H9 (cell line): ENCODE measurements around the gene IFT25. TPM values are rescaled to one million over a fixed set of nuclear protein-coding genes. Genes with fewer than 3 reads are reported as not detected.
A peak's percentile ranks its signal among the peaks of the same experiment; 100 is the strongest.

Experiments used
- DNase-seq: peaks from one replicate; pipeline ENCODE4 v3.0.0-alpha.2; 2017
- H2AFZ ChIP-seq: one replicate; pipeline ENCODE4 v1.6.1; 2013; ENCODE audit warnings: mild to moderate bottlenecking, low read length, control low read depth, moderate library complexity
- H2AK5ac ChIP-seq: 2 replicates; pipeline ENCODE4 v1.6.1; 2013; ENCODE audit warnings: low read length, control low read depth, mixed read lengths; ENCODE audit not compliant: insufficient read length
- H2BK120ac ChIP-seq: one replicate; pipeline ENCODE4 v1.6.1; 2013; ENCODE audit warnings: low read depth, mild to moderate bottlenecking, low read length, control low read depth, inconsistent platforms; ENCODE audit not compliant: poor library complexity, severe bottlenecking
- H2BK12ac ChIP-seq: 2 replicates; pipeline ENCODE4 v1.6.1; 2013; ENCODE audit warnings: low read length, control low read depth, mixed read lengths, low read depth; ENCODE audit not compliant: insufficient read length
- H2BK15ac ChIP-seq: 2 replicates; pipeline ENCODE4 v1.6.1; 2013; ENCODE audit warnings: low read depth, low read length, control low read depth
- H2BK20ac ChIP-seq: one replicate; pipeline ENCODE4 v1.6.1; 2013; ENCODE audit warnings: low read depth, mild to moderate bottlenecking, low read length, control low read depth, inconsistent platforms; ENCODE audit not compliant: poor library complexity, severe bottlenecking
- H2BK5ac ChIP-seq: 2 replicates; pipeline ENCODE4 v1.6.1; 2013; ENCODE audit warnings: low read length, control low read depth, mixed read lengths; ENCODE audit not compliant: insufficient read length
- H3K14ac ChIP-seq: 2 replicates; pipeline ENCODE4 v1.6.1; 2013; ENCODE audit warnings: low read length, control low read depth; ENCODE audit not compliant: insufficient read depth
- H3K18ac ChIP-seq: 2 replicates; pipeline ENCODE4 v1.6.1; 2013; ENCODE audit warnings: low read depth, mild to moderate bottlenecking, mixed read lengths, low read length, control low read depth; ENCODE audit not compliant: insufficient read length
- H3K23ac ChIP-seq: 2 replicates; pipeline ENCODE4 v1.6.1; 2013; ENCODE audit warnings: low read length, control low read depth, mixed read lengths, low read depth; ENCODE audit not compliant: insufficient read length
- H3K23me2 ChIP-seq: 2 replicates; pipeline ENCODE4 v1.6.1; 2013; ENCODE audit warnings: low read depth, mild to moderate bottlenecking, mixed read lengths, low read length, control low read depth; ENCODE audit not compliant: insufficient read length, poor library complexity, severe bottlenecking
- H3K27ac ChIP-seq: 2 replicates; pipeline ENCODE4 v1.5.1; 2013; ENCODE audit warnings: low read length, control low read depth, mixed read lengths, low read depth; ENCODE audit not compliant: insufficient read length
- H3K27me3 ChIP-seq: 2 replicates; pipeline ENCODE4 v1.6.1; 2013; ENCODE audit warnings: low read length, control low read depth, inconsistent platforms; ENCODE audit not compliant: insufficient read depth
- H3K4ac ChIP-seq: 2 replicates; pipeline ENCODE4 v1.6.1; 2013; ENCODE audit warnings: low read depth, mild to moderate bottlenecking, control low read depth, inconsistent platforms, low read length, moderate library complexity
- H3K4me1 ChIP-seq: 2 replicates; pipeline ENCODE4 v1.6.1; 2013; ENCODE audit warnings: low read length, control low read depth, inconsistent platforms; ENCODE audit not compliant: insufficient read depth
- H3K4me2 ChIP-seq: 2 replicates; pipeline ENCODE4 v1.6.1; 2013; ENCODE audit warnings: low read length, control low read depth, mixed read lengths; ENCODE audit not compliant: insufficient read length, insufficient read depth
- H3K56ac ChIP-seq: 2 replicates; pipeline ENCODE4 v1.6.1; 2013; ENCODE audit warnings: low read depth, mild to moderate bottlenecking, mixed read lengths, low read length, control low read depth; ENCODE audit not compliant: insufficient read length
- H3K79me1 ChIP-seq: 2 replicates; pipeline ENCODE4 v1.6.1; 2013; ENCODE audit warnings: low read depth, mild to moderate bottlenecking, moderate library complexity, low read length, control low read depth, inconsistent platforms; ENCODE audit not compliant: insufficient read depth, poor library complexity, severe bottlenecking
- H3K79me2 ChIP-seq: 2 replicates; pipeline ENCODE4 v1.6.1; 2013; ENCODE audit warnings: low read length, control low read depth, inconsistent platforms; ENCODE audit not compliant: insufficient read depth
- H3K9ac ChIP-seq: 2 replicates; pipeline ENCODE4 v1.6.1; 2013; ENCODE audit warnings: low read length, control low read depth, mixed read lengths; ENCODE audit not compliant: insufficient read length; ENCODE audit errors: extremely low read depth
- H3K9me3 ChIP-seq: one replicate; pipeline ENCODE4 v1.6.1; 2013; ENCODE audit warnings: low read depth, low read length, inconsistent platforms; ENCODE audit not compliant: control insufficient read depth
- H3T11ph ChIP-seq: one replicate; pipeline ENCODE4 v1.6.1; 2013; ENCODE audit warnings: mild to moderate bottlenecking, low read length, control low read depth, inconsistent platforms
- H4K20me1 ChIP-seq: one replicate; pipeline ENCODE4 v1.6.1; 2013; ENCODE audit not compliant: control insufficient read depth, insufficient read length, insufficient read depth
- H4K5ac ChIP-seq: 2 replicates; pipeline ENCODE4 v1.6.1; 2013; ENCODE audit warnings: low read depth, mild to moderate bottlenecking, mixed read lengths, low read length, control low read depth; ENCODE audit not compliant: insufficient read length
- H4K8ac ChIP-seq: replicated peaks from 2 replicates; pipeline ENCODE4 v1.6.1; 2013; ENCODE audit warnings: low read length, control low read depth, mixed read lengths, low read depth; ENCODE audit not compliant: insufficient read length
- H4K91ac ChIP-seq: 2 replicates; pipeline ENCODE4 v1.6.1; 2013; ENCODE audit warnings: low read depth, mild to moderate bottlenecking, moderate library complexity, mixed read lengths, low read length, control low read depth; ENCODE audit not compliant: insufficient read length
- H3K27ac Mint-ChIP-seq, 3 experiments: 2 replicates in 2 of 3; 3 replicates in 1 of 3; pipeline ENCODE4 v1.8.0; 2020 to 2021; ENCODE audit warnings: mixed read lengths in 3 of 3, mild to moderate bottlenecking in 1 of 3, moderate library complexity in 1 of 3
- H3K27me3 Mint-ChIP-seq: 2 replicates; pipeline ENCODE4 v1.8.0; 2021; ENCODE audit warnings: low read depth, mild to moderate bottlenecking, moderate library complexity, mixed read lengths
- H3K36me3 Mint-ChIP-seq, 3 experiments: 2 replicates in 2 of 3; 3 replicates in 1 of 3; pipeline ENCODE4 v1.8.0; 2020 to 2021; ENCODE audit warnings: low read depth in 3 of 3, mixed read lengths in 3 of 3; ENCODE audit not compliant: insufficient read depth in 1 of 3
- H3K4me1 Mint-ChIP-seq, 2 experiments: 2 replicates each; pipeline ENCODE4 v1.8.0; 2020; ENCODE audit warnings: mixed read lengths in 2 of 2
- H3K4me3 Mint-ChIP-seq, 2 experiments: 2 replicates in 1 of 2; 3 replicates in 1 of 2; pipeline ENCODE4 v1.8.0; 2020 to 2021; ENCODE audit warnings: mild to moderate bottlenecking in 2 of 2, mixed read lengths in 2 of 2, moderate library complexity in 1 of 2
- H3K9me3 Mint-ChIP-seq, 2 experiments: 2 replicates in 1 of 2; 3 replicates in 1 of 2; pipeline ENCODE4 v1.8.0; 2020; ENCODE audit warnings: mild to moderate bottlenecking in 2 of 2, mixed read lengths in 2 of 2, moderate library complexity in 1 of 2
- WGBS: extraction: QIAGEN DNeasy Blood & Tissue Kit; methylation state at CpG from one replicate; pipeline ENCODE4 v1.1.7; 2013; ENCODE audit warnings: missing lambda C conversion rate, low lambda C conversion rate, mixed read lengths; ENCODE audit not compliant: insufficient read length; ENCODE audit errors: extremely low coverage; 5-methylcytosine and 5-hydroxymethylcytosine counted together
- total RNA-seq: library from RNA; stranded (reverse); gene quantifications from 2 replicates; pipeline ENCODE4 v1.2.1, GENCODE V29; 2021
- TF ChIP-seq, protein P1 (sequence below): fragments of 200-600 bp; sonication (generic); conservative IDR thresholded peaks from 3 replicates; pipeline ENCODE4 v1.8.0; 2021; ENCODE audit warnings: antibody characterized with exemption, mild to moderate bottlenecking

IFT25 gene
- total RNA-seq, 1 experiment from 2014 or later, result 36.8 TPM

DNA sequence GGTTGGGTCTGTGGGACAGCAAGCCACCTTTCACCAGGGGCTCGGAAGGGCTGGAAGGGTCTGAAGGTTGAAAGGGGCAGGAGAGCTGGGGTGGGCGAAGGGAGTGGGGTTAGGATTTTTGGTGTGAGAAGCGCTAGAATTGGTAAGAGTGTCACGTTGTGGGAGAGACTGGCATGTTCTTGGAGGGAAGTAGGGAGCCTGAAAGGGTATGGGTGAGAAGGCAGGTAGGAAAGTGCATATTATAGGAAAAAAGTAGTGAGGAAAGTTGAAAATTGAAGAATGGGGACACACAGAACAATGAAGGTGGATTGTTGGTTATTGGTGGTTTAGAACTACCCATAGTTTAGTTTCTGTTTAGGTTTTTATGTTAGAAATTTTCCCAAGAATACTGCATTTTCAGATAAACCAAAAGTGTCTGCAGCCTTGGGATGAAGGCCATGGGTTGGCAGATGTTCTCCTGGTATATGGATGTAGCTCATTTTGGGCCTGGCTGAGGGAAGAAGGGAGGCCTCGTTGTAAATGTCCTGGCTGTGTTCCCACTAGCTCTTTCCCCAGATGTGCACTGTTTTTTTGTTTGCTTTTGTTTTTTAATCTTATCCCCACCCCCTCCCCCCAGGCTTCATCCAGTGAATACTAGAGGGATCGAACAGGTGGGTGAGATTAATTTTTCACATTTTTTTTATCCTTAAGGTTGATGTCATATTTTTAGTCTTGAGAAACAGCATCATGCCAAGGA is 1.8 kb upstream of the IFT25 start:
- Histone ChIP-seq H4K91ac (no peak overlapping the region), H2BK12ac (no peak overlapping the region), H2BK5ac (no peak overlapping the region), H4K5ac (no peak overlapping the region), H3K4me2 (peak overlapping the region; percentile 94), H4K20me1 (no peaks in the 10 kb centered on the region), H3K18ac (no peak overlapping the region), H3K56ac (no peak overlapping the region), H3K27ac (no peak overlapping the region), H2AK5ac (no peak overlapping the region), H2BK15ac (no peak overlapping the region), H3K23ac (no peak overlapping the region), H3K4me1 (peaks cover 5% of the 10 kb centered on the region), H3K14ac (no peak overlapping the region), H2BK20ac (no peak overlapping the region), H3K23me2 (peaks cover 13% of the 10 kb centered on the region), H2AFZ (no peak overlapping the region), H3T11ph (no peak overlapping the region), H2BK120ac (no peak overlapping the region), H3K9me3 (no peaks in the 10 kb centered on the region), H3K79me1 (no peaks in the 10 kb centered on the region), H4K8ac (no peak overlapping the region), H3K27me3 (no peaks in the 10 kb centered on the region), H3K9ac (peak overlapping the region; percentile 7), H3K79me2 (no peaks in the 10 kb centered on the region; the same call in 1 of the 2 replicates), H3K4ac (no peak overlapping the region)
- no peak for DNase-seq
- H3K4me3 Mint-ChIP-seq, result peak overlapping the region; percentile 91
- H3K27ac Mint-ChIP-seq, result peak overlapping the region in 2 of 3 experiments; percentile 63 to 88; a peak in 4 of 7 replicates
- TF ChIP-seq, protein P1, sequence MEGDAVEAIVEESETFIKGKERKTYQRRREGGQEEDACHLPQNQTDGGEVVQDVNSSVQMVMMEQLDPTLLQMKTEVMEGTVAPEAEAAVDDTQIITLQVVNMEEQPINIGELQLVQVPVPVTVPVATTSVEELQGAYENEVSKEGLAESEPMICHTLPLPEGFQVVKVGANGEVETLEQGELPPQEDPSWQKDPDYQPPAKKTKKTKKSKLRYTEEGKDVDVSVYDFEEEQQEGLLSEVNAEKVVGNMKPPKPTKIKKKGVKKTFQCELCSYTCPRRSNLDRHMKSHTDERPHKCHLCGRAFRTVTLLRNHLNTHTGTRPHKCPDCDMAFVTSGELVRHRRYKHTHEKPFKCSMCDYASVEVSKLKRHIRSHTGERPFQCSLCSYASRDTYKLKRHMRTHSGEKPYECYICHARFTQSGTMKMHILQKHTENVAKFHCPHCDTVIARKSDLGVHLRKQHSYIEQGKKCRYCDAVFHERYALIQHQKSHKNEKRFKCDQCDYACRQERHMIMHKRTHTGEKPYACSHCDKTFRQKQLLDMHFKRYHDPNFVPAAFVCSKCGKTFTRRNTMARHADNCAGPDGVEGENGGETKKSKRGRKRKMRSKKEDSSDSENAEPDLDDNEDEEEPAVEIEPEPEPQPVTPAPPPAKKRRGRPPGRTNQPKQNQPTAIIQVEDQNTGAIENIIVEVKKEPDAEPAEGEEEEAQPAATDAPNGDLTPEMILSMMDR, result no peak
- H3K9me3 Mint-ChIP-seq, result no peaks in the 10 kb centered on the region
- H3K36me3 Mint-ChIP-seq, result peaks cover 5 to 22% (median 8%) of the 10 kb centered on the region in 3 experiments
- H3K4me1 Mint-ChIP-seq, result peaks cover 57 to 69% of the 10 kb centered on the region in 2 experiments
- H3K27me3 Mint-ChIP-seq, result no peaks in the 10 kb centered on the region; the same call in none of the 2 replicates
- whole genome bisulfite sequencing, result no CpG with 5 or more reads among the region's 6 CpGs
